AG04449 (cell line): ENCODE data around the gene ECM2.

Experiments used
- CTCF ChIA-PET: fragments of 350-600 bp; formaldehyde crosslinking; extraction: SDS; loops from one replicate; lab custom pipeline; 2021; ENCODE audit warnings: antibody characterized with exemption; lab: Yijun Ruan, JAX
- POLR2A ChIA-PET: fragments of 400-600, 350-600 bp; formaldehyde crosslinking; extraction: SDS; loops from one replicate; lab custom pipeline; 2020; ENCODE audit warnings: antibody characterized with exemption, inconsistent platforms; lab: Yijun Ruan, JAX
- DNase-seq: peaks from one replicate; pipeline ENCODE4 v3.0.0-alpha.2; 2010; ENCODE audit warnings: low read depth, low spot score
- H3K4me3 ChIP-seq: 2 replicates; pipeline ENCODE4 v1.5.1; 2011; ENCODE audit warnings: low read depth, mild to moderate bottlenecking, control low read depth, low read length
- TF ChIP-seq, protein P1 (sequence below): IDR thresholded peaks from one replicate; pipeline ENCODE4 v1.5.1; 2011; ENCODE audit warnings: mild to moderate bottlenecking, moderate library complexity, low read length, control low read depth, inconsistent platforms; ENCODE audit not compliant: insufficient read depth; ENCODE audit errors: missing control alignments

ECM2 gene

DNA sequence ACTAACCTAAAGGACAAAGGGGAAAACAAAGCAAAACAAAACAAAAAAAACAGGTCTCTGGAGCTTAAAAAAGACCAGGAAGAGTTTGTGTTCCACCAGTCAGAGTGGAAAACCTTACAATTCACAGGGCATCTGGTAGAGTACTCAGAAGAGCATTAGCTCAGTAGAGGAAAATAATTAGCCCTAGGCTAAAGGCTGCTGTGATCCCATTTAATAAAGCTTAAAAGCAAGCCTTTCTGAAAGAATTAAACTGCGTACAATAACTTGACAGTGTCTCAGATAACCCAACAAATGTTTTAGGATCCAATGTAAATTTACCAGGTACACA, 7.3 kb downstream of the ECM2 start:
- H3K4me3 ChIP-seq, result no peak overlapping the region
- ChIA-PET CTCF (no interaction called here), POLR2A (no interaction called here)
- TF ChIP-seq, protein P1, sequence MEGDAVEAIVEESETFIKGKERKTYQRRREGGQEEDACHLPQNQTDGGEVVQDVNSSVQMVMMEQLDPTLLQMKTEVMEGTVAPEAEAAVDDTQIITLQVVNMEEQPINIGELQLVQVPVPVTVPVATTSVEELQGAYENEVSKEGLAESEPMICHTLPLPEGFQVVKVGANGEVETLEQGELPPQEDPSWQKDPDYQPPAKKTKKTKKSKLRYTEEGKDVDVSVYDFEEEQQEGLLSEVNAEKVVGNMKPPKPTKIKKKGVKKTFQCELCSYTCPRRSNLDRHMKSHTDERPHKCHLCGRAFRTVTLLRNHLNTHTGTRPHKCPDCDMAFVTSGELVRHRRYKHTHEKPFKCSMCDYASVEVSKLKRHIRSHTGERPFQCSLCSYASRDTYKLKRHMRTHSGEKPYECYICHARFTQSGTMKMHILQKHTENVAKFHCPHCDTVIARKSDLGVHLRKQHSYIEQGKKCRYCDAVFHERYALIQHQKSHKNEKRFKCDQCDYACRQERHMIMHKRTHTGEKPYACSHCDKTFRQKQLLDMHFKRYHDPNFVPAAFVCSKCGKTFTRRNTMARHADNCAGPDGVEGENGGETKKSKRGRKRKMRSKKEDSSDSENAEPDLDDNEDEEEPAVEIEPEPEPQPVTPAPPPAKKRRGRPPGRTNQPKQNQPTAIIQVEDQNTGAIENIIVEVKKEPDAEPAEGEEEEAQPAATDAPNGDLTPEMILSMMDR, result no peak
- DNase-seq, result no peak

- ChIA-PET POLR2A (no interaction called here), CTCF (no interaction called here)
- TF ChIP-seq, protein P1, result no peak
- DNase-seq, result no peak
- no peak overlapping the region for H3K4me3 ChIP-seq
These were observed 7.8 kb downstream of the ECM2 start for GRCh38 chr9:92527832-92528521.

DNA sequence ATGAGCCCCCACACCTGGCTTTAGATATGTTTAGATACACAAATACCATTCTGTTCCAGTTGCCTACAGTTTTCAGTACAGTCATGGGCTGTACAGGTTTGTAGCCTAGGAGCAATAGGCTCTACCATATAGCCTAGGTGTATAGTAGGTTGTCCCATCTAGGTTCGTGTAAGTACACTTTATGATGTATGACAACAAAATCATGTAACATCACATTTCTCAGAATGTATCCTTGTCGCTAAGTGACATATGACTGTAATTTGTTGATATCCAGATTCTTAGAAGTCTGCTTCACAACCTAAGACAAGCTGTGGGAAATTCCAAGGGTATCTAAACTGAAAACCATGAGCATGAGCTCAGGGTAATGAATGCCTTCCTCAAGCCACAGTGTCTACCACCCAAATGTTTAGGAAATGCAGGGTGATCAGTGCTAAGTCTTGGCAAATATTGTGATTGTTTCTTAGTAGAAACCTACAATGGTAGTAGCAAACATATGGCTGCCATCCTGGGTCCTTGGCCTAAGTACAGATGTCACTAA, 8.4 kb downstream of the ECM2 start:
- no peak overlapping the region for H3K4me3 ChIP-seq
- CTCF ChIA-PET, result interaction anchor here (0.9 kb wide), 1 partner anchor 25 kb away, joined by 3 read pairs; no protein-coding TSS in a partner anchor

DNA sequence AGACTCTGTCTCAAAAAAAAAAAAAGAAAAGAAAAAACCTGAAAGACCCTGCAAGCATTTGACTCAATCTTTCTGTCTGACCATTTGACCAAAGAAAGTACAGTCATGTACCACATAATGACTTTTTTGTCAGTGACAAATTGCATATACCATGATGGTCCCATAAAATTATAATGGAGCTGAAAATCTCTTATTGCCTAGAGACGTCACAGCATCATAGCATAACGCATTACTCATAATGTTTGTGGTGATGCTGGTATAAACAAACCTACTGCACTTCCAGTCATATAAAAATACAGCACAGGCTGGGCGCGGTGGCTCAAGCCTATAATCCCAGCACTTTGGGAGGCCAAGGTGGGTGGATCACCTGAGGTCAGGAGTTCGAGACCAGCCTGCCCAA, 10.5 kb downstream of the ECM2 start:
- POLR2A ChIA-PET, result interaction anchor here (0.6 kb wide), 1 partner anchor 156 kb away, joined by 3 read pairs; no protein-coding TSS in a partner anchor
- TF ChIP-seq, protein P1, result no peak
- CTCF ChIA-PET, result no interaction called here
- H3K4me3 ChIP-seq, result no peak overlapping the region
- DNase-seq, result no peak

More for the DNA sequence above, 8.4 kb downstream of the ECM2 start:
- POLR2A ChIA-PET, result no interaction called here
- DNase-seq, result no peak
- TF ChIP-seq, protein P1, result no peak

DNA sequence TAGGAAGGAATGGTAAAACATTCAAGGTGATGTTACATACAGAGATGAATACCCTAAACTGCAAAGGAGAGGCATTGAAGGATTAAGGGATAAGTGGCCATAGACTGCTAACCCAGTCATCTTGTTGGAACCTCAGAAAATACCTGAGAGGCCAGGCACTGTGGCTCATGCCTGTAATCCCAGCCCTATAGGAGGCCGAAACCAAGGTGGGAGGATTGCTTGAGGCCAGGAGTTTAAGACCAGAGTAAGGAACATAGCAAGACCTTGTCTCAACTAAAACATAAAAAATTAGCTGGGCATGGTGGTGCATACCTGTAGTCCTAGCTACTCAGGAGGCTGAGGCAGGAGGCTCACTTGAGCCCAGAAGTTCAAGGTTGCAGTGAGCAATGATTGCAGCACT, 10.9 kb downstream of the ECM2 start:
- ChIA-PET CTCF (no interaction called here), POLR2A (no interaction called here)
- no peak overlapping the region for H3K4me3 ChIP-seq
- TF ChIP-seq, protein P1, result no peak
- DNase-seq, result no peak
